BJ (cell line): ENCODE data around the gene GLI3. TPM values are rescaled to one million over a fixed set of nuclear protein-coding genes. Genes with fewer than 3 reads are reported as not detected.

Source experiments
- CTCF ChIA-PET: fragments of 350-600 bp; formaldehyde crosslinking; extraction: SDS; loops from one replicate; lab custom pipeline; 2021; ENCODE audit warnings: antibody characterized with exemption, inconsistent platforms; lab: Yijun Ruan, JAX
- POLR2A ChIA-PET: fragments of 300-600 bp; sonication (Branson Sonifier 250); formaldehyde crosslinking; extraction: SDS; loops from one replicate; lab custom pipeline; 2021; ENCODE audit warnings: antibody characterized with exemption; lab: Charles Lee
- DNase-seq: peaks from one replicate; pipeline ENCODE4 v3.0.0-alpha.2; 2011; ENCODE audit warnings: low read depth
- H3K27me3 ChIP-seq: 2 replicates; pipeline ENCODE4 v1.6.0; 2011; ENCODE audit warnings: low read length; ENCODE audit not compliant: control insufficient read depth, insufficient read depth
- H3K36me3 ChIP-seq: 2 replicates; pipeline ENCODE4 v1.5.1; 2011; ENCODE audit warnings: low read length; ENCODE audit not compliant: control insufficient read depth, insufficient read depth
- H3K4me3 ChIP-seq: 2 replicates; pipeline ENCODE4 v1.5.1; 2011; ENCODE audit warnings: low read depth, mild to moderate bottlenecking, control low read depth, low read length
- polyA plus RNA-seq: library from polyadenylated mRNA; depleted of rRNA; stranded (reverse); fragments of >200 nt; gene quantifications from 2 replicates; pipeline ENCODE4 v1.2.3, GENCODE V29; 2011
- TF ChIP-seq, protein P1 (sequence below): IDR thresholded peaks from 2 replicates; pipeline ENCODE4 v1.5.1; 2011; ENCODE audit warnings: low read depth, mild to moderate bottlenecking, control low read depth, inconsistent platforms, low read length, moderate library complexity; ENCODE audit not compliant: insufficient read depth

GLI3 gene
- polyA plus RNA-seq, 1 experiment: 5.1 TPM

DNA sequence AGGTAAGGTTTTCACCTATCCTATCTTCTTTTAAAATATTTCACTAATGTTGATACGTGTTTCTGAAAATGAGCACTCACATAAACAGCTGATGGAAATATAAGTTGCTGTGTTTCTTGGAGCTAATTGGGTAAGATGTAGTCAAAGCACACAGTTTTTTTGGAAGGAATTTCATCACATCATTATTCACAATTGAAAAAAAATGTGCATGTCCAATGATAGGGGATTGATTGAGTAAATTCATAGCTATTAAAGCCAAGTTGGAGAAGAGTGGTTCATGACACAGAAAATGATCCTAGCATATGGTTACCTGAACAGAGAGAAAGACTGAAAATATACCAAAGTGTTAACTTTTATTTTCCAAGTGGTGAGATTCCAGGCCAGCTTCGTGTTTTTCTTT, 29.6 kb downstream of the GLI3 start:
- TF ChIP-seq, protein P1, sequence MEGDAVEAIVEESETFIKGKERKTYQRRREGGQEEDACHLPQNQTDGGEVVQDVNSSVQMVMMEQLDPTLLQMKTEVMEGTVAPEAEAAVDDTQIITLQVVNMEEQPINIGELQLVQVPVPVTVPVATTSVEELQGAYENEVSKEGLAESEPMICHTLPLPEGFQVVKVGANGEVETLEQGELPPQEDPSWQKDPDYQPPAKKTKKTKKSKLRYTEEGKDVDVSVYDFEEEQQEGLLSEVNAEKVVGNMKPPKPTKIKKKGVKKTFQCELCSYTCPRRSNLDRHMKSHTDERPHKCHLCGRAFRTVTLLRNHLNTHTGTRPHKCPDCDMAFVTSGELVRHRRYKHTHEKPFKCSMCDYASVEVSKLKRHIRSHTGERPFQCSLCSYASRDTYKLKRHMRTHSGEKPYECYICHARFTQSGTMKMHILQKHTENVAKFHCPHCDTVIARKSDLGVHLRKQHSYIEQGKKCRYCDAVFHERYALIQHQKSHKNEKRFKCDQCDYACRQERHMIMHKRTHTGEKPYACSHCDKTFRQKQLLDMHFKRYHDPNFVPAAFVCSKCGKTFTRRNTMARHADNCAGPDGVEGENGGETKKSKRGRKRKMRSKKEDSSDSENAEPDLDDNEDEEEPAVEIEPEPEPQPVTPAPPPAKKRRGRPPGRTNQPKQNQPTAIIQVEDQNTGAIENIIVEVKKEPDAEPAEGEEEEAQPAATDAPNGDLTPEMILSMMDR: no peak
- DNase-seq: no peak
- Histone ChIP-seq H3K36me3 (peaks cover 2% of the 10 kb centered on the region; the same call in 1 of the 2 replicates), H3K27me3 (no peaks in the 10 kb centered on the region), H3K4me3 (no peak overlapping the region)
- POLR2A ChIA-PET: no interaction called here
- CTCF ChIA-PET: interaction anchor here (1.1 kb wide), 1 partner anchor 8 kb away, joined by 4 read pairs; no protein-coding TSS in a partner anchor

DNA sequence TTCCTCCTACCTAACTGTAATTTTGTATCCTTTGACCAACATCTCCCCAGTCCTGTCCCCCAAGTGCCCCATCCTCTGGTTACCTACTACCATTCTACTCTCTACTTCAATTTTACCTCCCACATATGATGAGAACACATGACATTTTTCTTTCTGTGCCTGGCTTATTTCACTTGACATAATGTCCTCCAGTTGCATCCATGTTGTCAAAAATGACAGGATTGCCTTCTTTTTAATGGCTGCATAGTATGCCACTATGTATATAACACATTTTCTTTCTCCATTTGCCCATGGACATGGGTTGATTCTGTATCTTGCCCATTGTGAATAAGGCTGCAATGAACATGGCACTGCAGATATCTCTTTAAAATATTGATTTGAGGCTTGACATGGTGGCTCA, 33.7 kb downstream of the GLI3 start:
- ChIA-PET POLR2A (no interaction called here), CTCF (no interaction called here)
- TF ChIP-seq, protein P1: no peak
- H3K36me3 ChIP-seq: peaks cover 2% of the 10 kb centered on the region; the same call in 1 of the 2 replicates
- no peak for DNase-seq
- no peak overlapping the region for H3K4me3 ChIP-seq
- no peaks in the 10 kb centered on the region for H3K27me3 ChIP-seq

DNA sequence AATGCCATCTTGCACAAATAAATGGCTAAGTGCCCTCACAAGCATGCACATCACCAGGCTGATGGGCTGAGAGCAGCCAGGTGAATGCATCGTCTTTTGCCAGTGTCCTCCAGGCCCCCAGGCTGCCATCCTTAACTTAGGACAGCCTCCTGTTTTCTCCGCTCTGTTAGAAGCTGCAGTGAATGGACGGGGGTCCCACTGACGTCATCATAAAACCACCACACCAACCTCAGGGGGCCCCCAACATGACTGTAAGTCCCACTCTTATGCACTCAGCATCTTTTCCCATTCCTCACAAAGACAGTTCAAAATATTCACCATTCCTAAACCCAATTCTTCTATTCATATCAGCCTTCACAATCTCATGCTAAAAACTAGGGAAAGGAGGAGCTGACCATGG, 34.4 kb downstream of the GLI3 start:
- ChIA-PET CTCF (no interaction called here), POLR2A (no interaction called here)
- TF ChIP-seq, protein P1: no peak
- Histone ChIP-seq H3K36me3 (peaks cover 2% of the 10 kb centered on the region; the same call in 1 of the 2 replicates), H3K4me3 (no peak overlapping the region), H3K27me3 (no peaks in the 10 kb centered on the region)
- no peak for DNase-seq

DNA sequence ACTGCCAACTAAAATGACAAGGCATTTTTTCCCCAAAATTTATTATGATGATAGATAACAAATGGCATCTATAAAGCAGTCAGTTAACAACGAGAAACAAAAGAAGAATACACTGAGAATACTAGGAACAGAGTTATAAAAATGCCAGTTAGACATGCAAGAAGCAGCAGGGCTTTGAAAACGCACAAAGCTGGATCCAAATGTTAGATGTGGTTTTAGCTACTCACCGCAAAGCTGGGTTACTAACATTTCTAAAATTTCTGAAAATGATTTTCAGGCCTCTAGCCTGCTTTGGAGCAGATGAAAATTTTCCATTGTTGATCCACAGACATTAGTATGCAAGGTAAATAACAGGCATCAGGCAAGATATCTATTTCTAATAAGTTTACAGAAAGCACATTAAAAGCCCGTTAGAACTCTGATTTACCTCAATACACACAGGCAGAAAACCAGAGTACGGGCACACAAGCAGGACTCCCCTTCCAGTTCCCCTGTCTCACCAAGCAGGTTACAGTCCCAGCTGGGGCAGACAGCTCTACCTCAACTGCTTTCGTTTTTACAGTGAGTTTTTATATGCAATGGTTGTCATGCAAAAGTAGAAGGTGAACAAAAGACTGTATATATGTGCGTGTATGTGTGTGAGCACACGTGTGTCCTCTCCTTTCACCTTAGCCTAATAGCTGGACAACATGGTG, 37.9 kb downstream of the GLI3 start:
- TF ChIP-seq, protein P1: no peak
- CTCF ChIA-PET: interaction anchor here (1.6 to 1.8 kb wide), 2 partner anchors 10 to 30 kb away, joined by 4 to 5 read pairs; no protein-coding TSS in a partner anchor
- peak; percentile 61 for DNase-seq
- POLR2A ChIA-PET: interaction anchor here (0.7 kb wide), 1 partner anchor 18 kb away, joined by 9 read pairs; no protein-coding TSS in a partner anchor
- Histone ChIP-seq H3K36me3 (peaks cover 2% of the 10 kb centered on the region; the same call in 1 of the 2 replicates), H3K4me3 (no peak overlapping the region), H3K27me3 (no peaks in the 10 kb centered on the region)

DNA sequence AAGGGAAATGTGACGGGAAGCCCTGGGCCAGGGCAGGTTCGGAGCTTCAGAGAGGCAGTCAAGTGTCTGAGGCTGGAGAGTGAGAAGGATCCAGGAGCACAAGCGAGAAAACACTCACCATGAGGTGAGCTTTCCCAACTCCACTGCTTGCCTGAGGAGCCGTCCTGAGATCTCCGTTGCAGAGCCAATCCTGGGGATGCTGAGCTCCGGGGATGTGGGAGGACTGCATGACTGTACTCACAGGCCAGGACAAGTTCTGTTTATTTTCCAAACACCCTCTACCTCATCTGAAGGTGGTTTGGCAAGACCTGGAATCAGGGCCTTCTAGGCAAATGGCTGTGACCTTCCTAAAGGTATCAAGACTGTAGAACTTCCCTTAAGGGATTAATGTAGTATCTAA, 38.7 kb downstream of the GLI3 start:
- DNase-seq: no peak
- POLR2A ChIA-PET: no interaction called here

More for the DNA sequence above, 38.7 kb downstream of the GLI3 start:
- H3K36me3 ChIP-seq: peaks cover 2% of the 10 kb centered on the region; the same call in 1 of the 2 replicates
- TF ChIP-seq, protein P1: no peak
- CTCF ChIA-PET: interaction anchor here (1.6 to 1.8 kb wide), 2 partner anchors 11 to 31 kb away, joined by 4 to 5 read pairs; no protein-coding TSS in a partner anchor
- H3K4me3 ChIP-seq: no peak overlapping the region
- H3K27me3 ChIP-seq: no peaks in the 10 kb centered on the region
